Fibroblast of lung (primary cell): Measurements from ENCODE around the gene ZFYVE27. TPM values are rescaled to one million over a fixed set of nuclear protein-coding genes. Genes with fewer than 3 reads are reported as not detected.

ENCODE experiments used
- DNase-seq, 2 donors: peaks; one replicate each; pipeline versions ENCODE4 v3.0.0 to v3.0.0-alpha.2; 2010; ENCODE audit warnings: low read depth in 2 of 2
- H2AFZ ChIP-seq: 2 replicates; pipeline ENCODE4 v1.5.1; 2012; ENCODE audit warnings: low read length, control low read depth, inconsistent platforms
- H3K27ac ChIP-seq: 2 replicates; pipeline ENCODE4 v1.5.1; 2011; ENCODE audit warnings: low read length, control low read depth; ENCODE audit not compliant: insufficient read depth
- H3K27me3 ChIP-seq: 2 replicates; pipeline ENCODE4 v1.5.1; 2011; ENCODE audit warnings: mild to moderate bottlenecking, low read length; ENCODE audit not compliant: control insufficient read depth, insufficient read depth
- H3K36me3 ChIP-seq: 2 replicates; pipeline ENCODE4 v1.5.1; 2011; ENCODE audit warnings: low read length; ENCODE audit not compliant: control insufficient read depth, insufficient read depth
- H3K4me1 ChIP-seq: 2 replicates; pipeline ENCODE4 v1.5.1; 2011; ENCODE audit warnings: low read length; ENCODE audit not compliant: control insufficient read depth, insufficient read depth; ENCODE audit errors: extremely low read depth
- H3K4me2 ChIP-seq: 2 replicates; pipeline ENCODE4 v1.5.1; 2011; ENCODE audit warnings: low read length, control low read depth; ENCODE audit not compliant: insufficient read depth; ENCODE audit errors: extremely low read depth
- H3K4me3 ChIP-seq, 4 experiments: fragments of 200-600 bp in 1 of 4; sonication (generic) in 1 of 4; replicated peaks in 1 of 4; 2 replicates each; pipeline ENCODE4 v1.5.1; 2011 to 2016; ENCODE audit warnings: low read length in 4 of 4, low read depth in 3 of 4, mild to moderate bottlenecking in 3 of 4, control low read depth in 2 of 4, inconsistent platforms in 1 of 4, mixed read lengths in 1 of 4; ENCODE audit not compliant: insufficient read depth in 1 of 4; ENCODE audit errors: control extremely low read depth in 1 of 4
- H3K79me2 ChIP-seq: 2 replicates; pipeline ENCODE4 v1.5.1; 2012; ENCODE audit warnings: mild to moderate bottlenecking, low read length, inconsistent platforms; ENCODE audit not compliant: control insufficient read depth, insufficient read depth
- H3K9ac ChIP-seq: 2 replicates; pipeline ENCODE4 v1.5.1; 2011; ENCODE audit warnings: mild to moderate bottlenecking, low read length, control low read depth; ENCODE audit not compliant: insufficient read depth
- H3K9me3 ChIP-seq: 2 replicates; pipeline ENCODE4 v1.5.1; 2012; ENCODE audit warnings: low read depth, low read length; ENCODE audit not compliant: control insufficient read depth, insufficient read depth
- H4K20me1 ChIP-seq: 2 replicates; pipeline ENCODE4 v1.5.1; 2011; ENCODE audit warnings: low read length; ENCODE audit not compliant: control insufficient read depth, insufficient read depth; ENCODE audit errors: extremely low read depth
- EZH2 ChIP-seq: IDR thresholded peaks from 2 replicates; pipeline ENCODE4 v1.5.1; 2012; ENCODE audit warnings: low read length, control low read depth, mild to moderate bottlenecking; ENCODE audit errors: missing control alignments
- polyA plus RNA-seq, 2 donors: library from polyadenylated mRNA; depleted of rRNA in 1 of 2; stranded (reverse) in 1 of 2; unstranded in 1 of 2; fragments of >200 nt; gene quantifications; 2 replicates each; pipeline ENCODE4 v1.2.1, GENCODE V29; 2011 to 2012; ENCODE audit warnings: missing spikeins in 1 of 2
- total RNA-seq: library from RNA; depleted of rRNA; stranded (reverse); fragments of >200 nt; gene quantifications from 2 replicates; pipeline ENCODE4 v1.2.1, GENCODE V29; 2014
- TF ChIP-seq, protein P1 (sequence below), 2 donors: IDR thresholded peaks in 1 of 2; conservative IDR thresholded peaks in 1 of 2; 1 replicate in 1 of 2; 2 replicates in 1 of 2; pipeline ENCODE4 v1.5.1; 2011 to 2012; ENCODE audit warnings: low read length in 2 of 2, control low read depth in 1 of 2, inconsistent platforms in 1 of 2, low read depth in 1 of 2, mild to moderate bottlenecking in 1 of 2

ZFYVE27 gene
- total and polyA plus RNA-seq, 2 donors (not counting 1 experiment from before 2014, with no cell fraction given): 8.3 to 22.1 TPM

DNA sequence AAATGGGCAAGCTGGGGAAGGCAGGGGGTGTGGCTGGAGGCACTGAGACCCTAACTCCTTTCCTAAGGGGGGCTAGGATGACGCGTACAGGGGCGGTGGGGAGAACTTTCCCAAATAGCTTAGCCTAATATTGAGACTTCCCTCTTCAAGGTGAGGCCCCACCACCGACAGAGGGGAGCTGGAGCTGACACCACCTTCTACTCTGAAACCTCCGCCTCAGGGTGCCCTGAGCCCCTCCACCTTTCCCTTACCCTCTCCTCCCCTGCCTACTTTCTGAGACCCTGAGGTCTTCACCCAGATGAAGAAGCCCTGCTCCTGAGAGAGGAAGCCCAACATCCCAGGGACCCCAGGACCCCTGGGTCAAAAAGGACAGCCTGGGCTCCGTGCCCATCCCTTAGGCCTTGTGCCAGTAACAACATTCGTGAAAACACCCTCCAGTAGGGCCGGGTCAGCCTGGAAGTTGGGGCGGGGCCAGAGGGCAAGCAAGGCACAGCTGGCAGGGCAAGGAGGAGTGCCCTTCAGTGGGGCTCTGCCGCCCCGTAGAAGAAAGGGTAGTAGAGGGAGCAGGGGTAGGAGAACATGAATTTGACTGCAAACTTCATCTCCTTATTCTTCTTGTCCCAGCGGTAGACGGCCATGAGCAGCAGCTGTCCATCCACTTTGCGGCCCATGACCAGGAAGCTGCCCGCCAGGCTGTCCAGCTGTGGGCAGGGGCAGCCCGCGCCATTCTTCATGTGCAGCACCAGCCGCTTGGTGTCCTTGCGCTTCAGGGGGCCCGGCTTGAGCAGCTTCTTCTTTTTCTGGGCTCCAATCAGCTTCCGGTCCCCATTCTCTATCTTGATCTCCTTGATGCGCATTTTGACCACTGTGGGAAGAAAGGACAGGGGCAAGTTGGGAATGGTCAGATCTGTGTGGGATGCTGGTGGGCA lies 30.3 kb downstream of the ZFYVE27 start:
- no peak for TF ChIP-seq EZH2
- TF ChIP-seq, protein P1, sequence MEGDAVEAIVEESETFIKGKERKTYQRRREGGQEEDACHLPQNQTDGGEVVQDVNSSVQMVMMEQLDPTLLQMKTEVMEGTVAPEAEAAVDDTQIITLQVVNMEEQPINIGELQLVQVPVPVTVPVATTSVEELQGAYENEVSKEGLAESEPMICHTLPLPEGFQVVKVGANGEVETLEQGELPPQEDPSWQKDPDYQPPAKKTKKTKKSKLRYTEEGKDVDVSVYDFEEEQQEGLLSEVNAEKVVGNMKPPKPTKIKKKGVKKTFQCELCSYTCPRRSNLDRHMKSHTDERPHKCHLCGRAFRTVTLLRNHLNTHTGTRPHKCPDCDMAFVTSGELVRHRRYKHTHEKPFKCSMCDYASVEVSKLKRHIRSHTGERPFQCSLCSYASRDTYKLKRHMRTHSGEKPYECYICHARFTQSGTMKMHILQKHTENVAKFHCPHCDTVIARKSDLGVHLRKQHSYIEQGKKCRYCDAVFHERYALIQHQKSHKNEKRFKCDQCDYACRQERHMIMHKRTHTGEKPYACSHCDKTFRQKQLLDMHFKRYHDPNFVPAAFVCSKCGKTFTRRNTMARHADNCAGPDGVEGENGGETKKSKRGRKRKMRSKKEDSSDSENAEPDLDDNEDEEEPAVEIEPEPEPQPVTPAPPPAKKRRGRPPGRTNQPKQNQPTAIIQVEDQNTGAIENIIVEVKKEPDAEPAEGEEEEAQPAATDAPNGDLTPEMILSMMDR (conservative IDR thresholded peaks at IDR 0.05 in 1 of 2, IDR thresholded peaks at IDR 0.05 in 1 of 2; ENCODE audit: low read depth in 1 of 2, low read length in 2 of 2): no peak
- Histone ChIP-seq H4K20me1 (no peaks in the 10 kb centered on the region), H3K79me2 (no peaks in the 10 kb centered on the region), H3K9ac (no peak overlapping the region), H2AFZ (no peak overlapping the region), H3K9me3 (no peaks in the 10 kb centered on the region), H3K4me3 (no peak overlapping the region), H3K4me1 (no peaks in the 10 kb centered on the region), H3K4me2 (no peak overlapping the region), H3K36me3 (no peaks in the 10 kb centered on the region), H3K27me3 (peaks cover 9% of the 10 kb centered on the region), H3K27ac (no peak overlapping the region)
- no peak for DNase-seq

DNA sequence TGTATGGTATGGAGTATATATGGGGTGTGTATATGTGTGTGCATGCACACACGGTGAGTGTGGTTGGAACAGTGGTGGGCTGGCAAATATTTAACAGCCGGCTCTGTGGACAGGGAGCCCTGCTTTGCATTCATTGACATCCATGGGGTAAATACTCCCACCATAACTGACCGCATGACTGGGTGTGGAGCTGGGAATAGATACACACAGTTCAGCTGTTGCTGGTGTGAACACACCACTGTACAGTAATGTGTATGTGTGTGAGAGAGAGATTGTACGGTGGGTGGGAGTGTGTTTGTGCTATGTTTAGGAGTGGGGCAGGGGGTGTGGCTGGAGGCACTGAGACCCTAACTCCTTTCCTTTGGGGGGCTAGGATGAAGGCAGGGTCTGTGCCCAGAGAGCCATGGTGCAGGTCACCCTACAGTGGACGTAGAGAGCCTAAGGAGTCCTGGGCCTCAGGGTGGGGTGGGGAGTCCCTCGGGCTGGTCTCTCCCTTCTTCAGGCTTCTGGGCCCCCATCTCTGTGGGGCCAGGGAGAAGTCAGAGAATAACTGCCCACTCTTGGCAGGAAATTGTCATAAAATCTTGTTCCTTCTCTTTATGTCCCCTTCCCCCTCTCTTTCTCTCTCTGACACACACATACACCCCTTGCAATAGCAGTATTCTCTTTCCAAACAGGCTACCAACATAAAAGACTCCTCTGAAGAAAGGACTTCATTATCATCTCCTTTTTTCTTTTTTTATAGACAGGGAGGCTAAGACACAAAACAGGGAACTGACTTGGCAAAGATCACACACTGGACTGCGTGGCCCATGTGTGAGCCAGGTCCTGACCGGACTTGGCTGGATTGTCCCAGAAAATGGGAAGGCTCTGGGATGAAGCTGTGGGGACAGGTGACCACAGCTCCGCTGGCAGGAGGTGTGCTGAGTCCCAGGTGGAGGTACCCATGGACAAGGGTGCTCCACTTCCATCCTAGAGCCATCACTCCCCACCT lies 31.7 kb downstream of the ZFYVE27 start:
- TF ChIP-seq EZH2: no peak
- TF ChIP-seq, protein P1 (conservative IDR thresholded peaks at IDR 0.05 in 1 of 2, IDR thresholded peaks at IDR 0.05 in 1 of 2; ENCODE audit: low read depth in 1 of 2, low read length in 2 of 2): no peak
- H3K4me2 ChIP-seq: no peak overlapping the region
- no peaks in the 10 kb centered on the region for H3K9me3 ChIP-seq
- no peak overlapping the region for H3K27ac ChIP-seq
- H4K20me1 ChIP-seq: no peaks in the 10 kb centered on the region
- H3K9ac ChIP-seq: no peak overlapping the region
- no peaks in the 10 kb centered on the region for H3K4me1 ChIP-seq
- no peaks in the 10 kb centered on the region for H3K79me2 ChIP-seq
- H3K4me3 ChIP-seq: no peak overlapping the region
- no peak for DNase-seq
- H3K36me3 ChIP-seq: no peaks in the 10 kb centered on the region
- H2AFZ ChIP-seq: no peak overlapping the region
- H3K27me3 ChIP-seq: peaks cover 23% of the 10 kb centered on the region

DNA sequence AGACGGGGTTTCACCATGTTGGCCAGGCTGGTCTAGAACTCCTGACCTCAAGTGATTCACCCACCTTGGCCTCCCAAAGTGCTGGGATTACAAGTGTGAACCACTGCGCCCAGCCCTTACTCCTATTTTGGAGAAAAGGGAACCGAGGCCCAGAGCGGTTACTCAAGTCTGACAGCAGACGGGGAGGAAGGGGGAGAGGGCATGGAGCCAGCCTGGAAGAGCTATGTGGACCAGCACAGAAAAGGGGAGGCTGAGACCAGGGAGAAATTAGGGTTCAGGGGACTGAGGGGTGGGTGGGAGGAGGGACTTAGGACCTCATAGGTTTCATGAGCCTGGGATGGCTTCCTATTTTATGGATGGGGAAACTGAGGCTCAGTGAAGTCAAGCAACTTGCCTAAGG lies 33.3 kb downstream of the ZFYVE27 start:
- Histone ChIP-seq H3K4me3 (no peak overlapping the region), H2AFZ (no peak overlapping the region), H3K9me3 (no peaks in the 10 kb centered on the region), H4K20me1 (no peaks in the 10 kb centered on the region), H3K4me1 (no peaks in the 10 kb centered on the region), H3K36me3 (no peaks in the 10 kb centered on the region), H3K27ac (no peak overlapping the region), H3K4me2 (no peak overlapping the region), H3K79me2 (no peaks in the 10 kb centered on the region), H3K27me3 (peaks cover 30% of the 10 kb centered on the region), H3K9ac (no peak overlapping the region)
- no peak for DNase-seq
- TF ChIP-seq, protein P1 (conservative IDR thresholded peaks at IDR 0.05 in 1 of 2, IDR thresholded peaks at IDR 0.05 in 1 of 2; ENCODE audit: low read depth in 1 of 2, low read length in 2 of 2): no peak
- no peak for TF ChIP-seq EZH2
